ENCODE measurements around the gene RHOXF2.
"Not testable (repeated sequence)": the region's sequence is repeated elsewhere in the genome, so short reads cannot be mapped to it uniquely, and the experiment has no call there.

The RHOXF2 gene

DNA sequence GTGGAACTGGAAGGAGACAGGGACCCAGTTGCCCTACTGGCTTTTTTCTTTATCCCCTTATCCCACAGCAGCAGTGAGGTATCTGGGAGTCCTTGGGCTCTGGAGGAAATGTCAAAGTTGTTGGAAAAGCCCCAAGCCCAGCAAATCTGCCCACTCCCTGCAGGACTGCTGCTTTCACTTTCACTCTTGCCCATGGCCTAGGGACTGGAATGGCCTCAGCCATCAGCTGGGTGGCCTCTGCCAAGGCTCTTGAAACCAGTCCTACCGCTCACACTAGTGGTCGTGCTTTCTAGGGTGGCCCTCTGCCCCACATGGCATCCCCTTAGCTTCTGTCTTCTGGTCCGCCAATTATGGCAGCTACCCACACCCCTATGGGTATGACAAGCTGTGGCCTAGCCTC, 33.0 kb upstream of the RHOXF2 start:
- Histone ChIP-seq H3K4me2 (ENCODE audit: low read length) (no peak overlapping the region), H3K27ac (no peak overlapping the region), H3K9me3 (ENCODE audit: control insufficient read depth, low read length) (no peaks in the 10 kb centered on the region)

DNA sequence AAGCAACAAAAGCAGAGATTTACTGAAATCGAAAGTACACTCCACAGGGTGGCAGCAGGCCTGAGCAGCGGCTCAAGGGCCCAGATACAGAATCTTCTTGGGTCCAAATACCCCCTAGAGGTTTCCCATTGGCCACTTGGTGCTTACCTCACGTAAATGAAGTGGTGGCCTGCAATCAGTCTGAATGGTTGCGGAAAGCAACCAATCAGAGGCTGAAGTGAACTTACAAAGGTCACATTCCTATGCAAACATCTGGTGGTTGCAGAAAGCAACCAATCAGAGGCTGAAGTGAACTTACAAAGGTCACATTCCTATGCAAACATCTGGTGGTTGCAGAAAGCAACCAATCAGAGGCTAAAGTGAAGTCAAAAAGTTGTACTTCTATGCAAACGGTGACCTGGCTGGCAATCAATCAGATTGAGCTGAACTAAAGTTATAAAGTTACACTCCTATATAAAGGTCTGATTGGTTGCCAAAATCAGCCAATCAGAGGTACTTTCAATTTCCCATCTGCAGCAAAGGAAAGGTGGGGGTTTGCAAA, 30.0 kb upstream of the RHOXF2 start:
- H3K4me1 ChIP-seq; H3K4me2 ChIP-seq (ENCODE audit: low read length); H3K36me3 ChIP-seq (ENCODE audit: control insufficient read depth, insufficient read depth, low read length); H3K79me2 ChIP-seq; H3K27me3 ChIP-seq (ENCODE audit: control insufficient read depth, insufficient read depth, low read length); H3K27ac ChIP-seq; H3K4me3 ChIP-seq (ENCODE audit: low read depth, low read length); H2AFZ ChIP-seq; H3K9ac ChIP-seq; H3K9me3 ChIP-seq (ENCODE audit: control insufficient read depth, low read length): not testable (repeated sequence)

More for the DNA sequence above, 33.0 kb upstream of the RHOXF2 start:
- Histone ChIP-seq H3K4me1 (no peaks in the 10 kb centered on the region), H3K4me3 (ENCODE audit: low read depth, low read length) (no peak overlapping the region), H3K9ac (no peak overlapping the region), H2AFZ (no peak overlapping the region), H3K36me3 (ENCODE audit: control insufficient read depth, insufficient read depth, low read length) (no peaks in the 10 kb centered on the region), H3K79me2 (no peaks in the 10 kb centered on the region), H3K27me3 (ENCODE audit: control insufficient read depth, insufficient read depth, low read length) (no peaks in the 10 kb centered on the region)
- no peak for TF ChIP-seq CTCF (IDR thresholded peaks at IDR 0.05)

- Histone ChIP-seq H3K27ac (no peak overlapping the region), H3K4me2 (ENCODE audit: low read length) (no peak overlapping the region), H3K4me3 (ENCODE audit: low read depth, low read length) (no peak overlapping the region), H3K36me3 (ENCODE audit: control insufficient read depth, insufficient read depth, low read length) (no peaks in the 10 kb centered on the region), H3K4me1 (no peaks in the 10 kb centered on the region), H3K79me2 (no peaks in the 10 kb centered on the region), H2AFZ (no peak overlapping the region), H3K27me3 (ENCODE audit: control insufficient read depth, insufficient read depth, low read length) (no peaks in the 10 kb centered on the region), H3K9ac (no peak overlapping the region), H3K9me3 (ENCODE audit: control insufficient read depth, low read length) (no peaks in the 10 kb centered on the region)
- TF ChIP-seq CTCF (IDR thresholded peaks at IDR 0.05): no peak
Observed at GRCh38 chrX:120136128-120136527, 22.3 kb upstream of the RHOXF2 start.

- no peaks in the 10 kb centered on the region for H3K27me3 ChIP-seq (ENCODE audit: control insufficient read depth, insufficient read depth, low read length)
Observed at GRCh38 chrX:120136840-120137239, 21.6 kb upstream of the RHOXF2 start.

DNA sequence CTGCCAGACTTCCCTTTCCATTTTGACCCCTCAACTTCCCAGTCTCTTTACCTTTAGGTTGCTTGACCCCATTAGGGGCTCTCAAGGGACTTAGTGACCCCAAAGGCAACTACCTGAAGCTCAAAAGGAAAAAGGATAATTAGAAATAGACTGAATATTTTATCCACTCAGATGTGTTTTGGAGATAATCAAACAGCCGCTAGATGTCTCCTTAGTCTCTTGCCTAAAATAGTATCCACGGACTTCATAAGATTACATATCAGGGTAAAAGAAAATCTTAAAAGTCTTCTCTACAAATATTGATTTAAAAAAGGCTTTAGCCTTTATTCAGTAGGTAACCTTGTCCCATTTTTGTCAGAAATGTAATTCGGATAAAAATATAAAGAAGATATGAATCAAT, 21.0 kb upstream of the RHOXF2 start:
- Histone ChIP-seq H2AFZ (no peak overlapping the region), H3K27ac (no peak overlapping the region), H3K9ac (no peak overlapping the region), H3K36me3 (ENCODE audit: control insufficient read depth, insufficient read depth, low read length) (no peaks in the 10 kb centered on the region), H3K79me2 (no peaks in the 10 kb centered on the region), H3K4me1 (no peaks in the 10 kb centered on the region), H3K9me3 (ENCODE audit: control insufficient read depth, low read length) (no peaks in the 10 kb centered on the region), H3K4me3 (ENCODE audit: low read depth, low read length) (no peak overlapping the region), H3K4me2 (ENCODE audit: low read length) (no peak overlapping the region), H3K27me3 (ENCODE audit: control insufficient read depth, insufficient read depth, low read length) (no peaks in the 10 kb centered on the region)
- TF ChIP-seq CTCF (IDR thresholded peaks at IDR 0.05): no peak

More at GRCh38 chrX:120136840-120137239, 21.6 kb upstream of the RHOXF2 start:
- Histone ChIP-seq H3K4me2 (ENCODE audit: low read length) (no peak overlapping the region), H3K9ac (no peak overlapping the region), H3K4me1 (no peaks in the 10 kb centered on the region), H3K4me3 (ENCODE audit: low read depth, low read length) (no peak overlapping the region), H3K27ac (no peak overlapping the region), H2AFZ (no peak overlapping the region), H3K9me3 (ENCODE audit: control insufficient read depth, low read length) (no peaks in the 10 kb centered on the region), H3K36me3 (ENCODE audit: control insufficient read depth, insufficient read depth, low read length) (no peaks in the 10 kb centered on the region), H3K79me2 (no peaks in the 10 kb centered on the region)
- TF ChIP-seq CTCF (IDR thresholded peaks at IDR 0.05): no peak
